ENCODE results near the gene GAD1. TPM values are rescaled to one million over a fixed set of nuclear protein-coding genes. Genes with fewer than 3 reads are reported as not detected.
A peak's percentile ranks its signal among the peaks of the same experiment; 100 is the strongest.

Gene GAD1
- total RNA-seq, 1 donor: not detected

DNA sequence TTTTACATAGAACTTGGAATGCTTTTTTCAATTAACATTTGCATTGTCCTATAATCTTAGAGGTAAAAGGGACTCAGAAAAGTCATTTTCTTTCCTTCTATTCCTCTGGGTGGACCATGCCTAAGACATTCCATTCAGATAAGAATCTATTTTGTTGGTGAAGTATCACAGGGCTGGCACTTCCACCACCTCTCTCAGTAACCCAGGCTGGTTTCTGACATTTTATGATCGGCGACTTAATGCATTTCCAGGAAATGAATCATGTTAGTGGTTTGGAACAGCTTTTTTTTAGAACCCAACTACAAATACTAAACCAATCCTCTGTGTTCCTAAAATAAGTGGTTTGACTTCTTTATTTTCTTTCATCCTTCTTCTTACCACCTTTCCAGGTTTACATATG, 27.0 kb downstream of the GAD1 start:
- no peak overlapping the region for H3K4me3 ChIP-seq (ENCODE audit: low read depth, low read length)
- DNase-seq (ENCODE audit: low read depth): peak; percentile 59
- TF ChIP-seq, protein P1, sequence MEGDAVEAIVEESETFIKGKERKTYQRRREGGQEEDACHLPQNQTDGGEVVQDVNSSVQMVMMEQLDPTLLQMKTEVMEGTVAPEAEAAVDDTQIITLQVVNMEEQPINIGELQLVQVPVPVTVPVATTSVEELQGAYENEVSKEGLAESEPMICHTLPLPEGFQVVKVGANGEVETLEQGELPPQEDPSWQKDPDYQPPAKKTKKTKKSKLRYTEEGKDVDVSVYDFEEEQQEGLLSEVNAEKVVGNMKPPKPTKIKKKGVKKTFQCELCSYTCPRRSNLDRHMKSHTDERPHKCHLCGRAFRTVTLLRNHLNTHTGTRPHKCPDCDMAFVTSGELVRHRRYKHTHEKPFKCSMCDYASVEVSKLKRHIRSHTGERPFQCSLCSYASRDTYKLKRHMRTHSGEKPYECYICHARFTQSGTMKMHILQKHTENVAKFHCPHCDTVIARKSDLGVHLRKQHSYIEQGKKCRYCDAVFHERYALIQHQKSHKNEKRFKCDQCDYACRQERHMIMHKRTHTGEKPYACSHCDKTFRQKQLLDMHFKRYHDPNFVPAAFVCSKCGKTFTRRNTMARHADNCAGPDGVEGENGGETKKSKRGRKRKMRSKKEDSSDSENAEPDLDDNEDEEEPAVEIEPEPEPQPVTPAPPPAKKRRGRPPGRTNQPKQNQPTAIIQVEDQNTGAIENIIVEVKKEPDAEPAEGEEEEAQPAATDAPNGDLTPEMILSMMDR (IDR thresholded peaks at IDR 0.05; ENCODE audit: insufficient read depth, low read length): no peak

DNA sequence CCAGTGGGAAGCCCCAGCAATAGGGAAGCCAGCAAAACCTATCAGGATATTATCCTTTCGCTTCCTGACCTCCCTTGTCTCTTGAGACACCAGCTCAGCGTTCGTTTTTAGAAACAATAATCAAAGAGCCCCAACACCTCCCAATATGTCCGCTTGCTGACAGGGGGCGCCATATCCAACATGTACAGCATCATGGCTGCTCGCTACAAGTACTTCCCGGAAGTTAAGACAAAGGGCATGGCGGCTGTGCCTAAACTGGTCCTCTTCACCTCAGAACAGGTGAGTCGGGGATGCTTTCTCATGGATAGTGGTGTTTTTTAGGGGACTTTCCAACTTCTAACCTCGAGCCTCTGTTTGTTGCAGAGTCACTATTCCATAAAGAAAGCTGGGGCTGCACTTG, 28.7 kb downstream of the GAD1 start:
- TF ChIP-seq, protein P1 (IDR thresholded peaks at IDR 0.05; ENCODE audit: insufficient read depth, low read length): no peak
- H3K4me3 ChIP-seq (ENCODE audit: low read depth, low read length): no peak overlapping the region
- no peak for DNase-seq (ENCODE audit: low read depth)

DNA sequence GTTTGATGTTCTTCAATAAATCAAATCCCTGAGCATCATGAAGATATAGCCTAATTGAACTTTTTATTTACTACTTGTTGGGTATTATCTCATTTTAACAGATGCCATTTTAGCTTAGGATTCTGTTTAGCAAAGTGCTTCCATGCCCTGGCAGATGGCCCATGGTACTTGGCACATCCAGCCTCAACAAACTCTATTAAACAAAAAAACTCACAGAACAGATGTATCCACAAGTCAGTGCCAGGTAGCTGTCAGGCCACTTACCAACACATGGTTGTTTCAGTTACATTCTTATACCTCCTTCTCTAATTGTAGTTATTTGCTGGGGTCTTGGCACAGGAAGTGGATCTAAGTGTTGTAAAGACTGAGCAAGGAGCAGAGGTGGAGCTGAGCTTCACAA, 29.6 kb downstream of the GAD1 start:
- peak; percentile 6 for DNase-seq (ENCODE audit: low read depth)
- TF ChIP-seq, protein P1 (IDR thresholded peaks at IDR 0.05; ENCODE audit: insufficient read depth, low read length): no peak
- H3K4me3 ChIP-seq (ENCODE audit: low read depth, low read length): no peak overlapping the region

DNA sequence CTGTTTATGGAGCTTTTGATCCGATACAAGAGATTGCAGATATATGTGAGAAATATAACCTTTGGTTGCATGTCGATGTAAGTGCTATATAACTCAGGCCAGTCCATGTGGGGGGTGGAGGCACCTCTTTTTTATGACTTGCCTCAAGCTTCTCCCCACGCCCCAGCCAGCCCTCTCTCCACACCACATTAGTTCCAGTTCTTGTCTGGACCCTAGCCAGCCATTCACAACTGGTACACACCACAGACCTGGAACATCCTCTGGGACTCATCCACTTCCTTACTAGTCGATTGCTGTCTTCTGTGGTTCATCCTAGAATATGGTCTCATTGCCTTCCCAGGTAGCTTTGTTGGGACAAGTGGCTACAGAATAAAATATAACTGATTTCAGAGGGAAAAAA, 31.0 kb downstream of the GAD1 start:
- no peak overlapping the region for H3K4me3 ChIP-seq (ENCODE audit: low read depth, low read length)
- DNase-seq (ENCODE audit: low read depth): no peak
- TF ChIP-seq, protein P1 (IDR thresholded peaks at IDR 0.05; ENCODE audit: insufficient read depth, low read length): no peak

DNA sequence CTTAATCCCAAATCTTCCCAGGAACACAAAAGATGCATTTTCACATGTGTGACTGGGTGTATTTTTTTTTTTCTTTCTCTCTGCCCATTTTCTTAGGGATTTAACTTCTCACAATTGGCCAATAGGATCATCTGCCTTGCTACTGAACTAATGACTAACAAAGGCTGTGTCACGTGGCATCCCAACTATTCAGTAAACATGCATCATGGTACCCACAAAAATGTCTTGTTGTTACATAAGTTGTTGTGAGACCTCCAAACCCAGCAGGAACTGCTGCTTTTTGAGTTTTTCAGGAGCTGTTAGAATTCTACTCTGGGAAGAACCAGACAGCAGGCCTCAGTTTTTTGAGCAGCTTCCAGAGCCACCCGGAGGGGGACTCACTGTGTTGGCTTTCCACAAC, 31.9 kb downstream of the GAD1 start:
- peak; percentile 44 for DNase-seq (ENCODE audit: low read depth)
- TF ChIP-seq, protein P1 (IDR thresholded peaks at IDR 0.05; ENCODE audit: insufficient read depth, low read length): no peak
- H3K4me3 ChIP-seq (ENCODE audit: low read depth, low read length): no peak overlapping the region

DNA sequence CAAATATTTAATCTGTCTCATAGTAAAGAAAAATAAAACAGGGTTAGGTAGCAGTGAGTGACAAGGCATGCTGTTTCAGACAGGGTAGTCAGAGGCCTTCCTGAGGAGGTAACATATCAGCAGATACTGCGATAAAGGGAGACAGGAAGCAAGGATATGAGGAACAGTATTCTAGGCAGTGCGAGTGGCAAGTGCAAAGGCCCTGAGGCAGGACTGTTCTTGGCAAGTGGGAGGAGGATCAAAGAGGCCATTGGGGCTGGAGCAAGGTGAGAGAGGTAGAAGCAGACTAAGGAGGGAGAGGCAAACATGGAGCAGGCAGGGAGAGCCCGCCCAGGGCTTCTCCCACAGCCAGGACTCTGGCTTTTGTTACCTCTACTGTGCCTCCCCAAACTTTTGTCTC, 33.6 kb downstream of the GAD1 start:
- TF ChIP-seq, protein P1 (IDR thresholded peaks at IDR 0.05; ENCODE audit: insufficient read depth, low read length): no peak
- H3K4me3 ChIP-seq (ENCODE audit: low read depth, low read length): no peak overlapping the region
- no peak for DNase-seq (ENCODE audit: low read depth)

DNA sequence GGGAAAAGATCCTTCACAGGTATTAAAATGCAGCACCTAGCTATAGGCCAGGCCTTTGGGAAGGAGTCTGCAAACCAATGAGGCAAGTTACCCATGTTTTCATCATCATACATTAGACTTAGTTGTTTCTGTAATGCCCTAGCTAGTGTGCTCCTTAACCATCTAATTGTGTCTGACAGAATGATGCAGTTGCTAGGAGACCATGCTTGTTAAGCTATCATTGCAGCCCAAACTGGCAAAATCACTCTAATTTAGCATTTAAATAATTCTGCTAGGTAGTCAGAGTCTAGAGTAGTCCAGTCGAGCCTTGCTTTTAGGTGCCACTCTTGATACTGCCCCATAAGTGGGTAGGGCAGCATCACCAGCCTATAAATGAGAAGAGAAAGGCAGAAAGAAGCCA, 34.9 kb downstream of the GAD1 start:
- TF ChIP-seq, protein P1 (IDR thresholded peaks at IDR 0.05; ENCODE audit: insufficient read depth, low read length): no peak
- no peak for DNase-seq (ENCODE audit: low read depth)
- H3K4me3 ChIP-seq (ENCODE audit: low read depth, low read length): no peak overlapping the region
